NCI-H2171 (cell line): Measurements from ENCODE around the gene CDK11A.

Source experiments
- DNase-seq: peaks from one replicate; lab custom pipeline; 2025; lab: John Stamatoyannopoulos, UW

CDK11A gene

DNA sequence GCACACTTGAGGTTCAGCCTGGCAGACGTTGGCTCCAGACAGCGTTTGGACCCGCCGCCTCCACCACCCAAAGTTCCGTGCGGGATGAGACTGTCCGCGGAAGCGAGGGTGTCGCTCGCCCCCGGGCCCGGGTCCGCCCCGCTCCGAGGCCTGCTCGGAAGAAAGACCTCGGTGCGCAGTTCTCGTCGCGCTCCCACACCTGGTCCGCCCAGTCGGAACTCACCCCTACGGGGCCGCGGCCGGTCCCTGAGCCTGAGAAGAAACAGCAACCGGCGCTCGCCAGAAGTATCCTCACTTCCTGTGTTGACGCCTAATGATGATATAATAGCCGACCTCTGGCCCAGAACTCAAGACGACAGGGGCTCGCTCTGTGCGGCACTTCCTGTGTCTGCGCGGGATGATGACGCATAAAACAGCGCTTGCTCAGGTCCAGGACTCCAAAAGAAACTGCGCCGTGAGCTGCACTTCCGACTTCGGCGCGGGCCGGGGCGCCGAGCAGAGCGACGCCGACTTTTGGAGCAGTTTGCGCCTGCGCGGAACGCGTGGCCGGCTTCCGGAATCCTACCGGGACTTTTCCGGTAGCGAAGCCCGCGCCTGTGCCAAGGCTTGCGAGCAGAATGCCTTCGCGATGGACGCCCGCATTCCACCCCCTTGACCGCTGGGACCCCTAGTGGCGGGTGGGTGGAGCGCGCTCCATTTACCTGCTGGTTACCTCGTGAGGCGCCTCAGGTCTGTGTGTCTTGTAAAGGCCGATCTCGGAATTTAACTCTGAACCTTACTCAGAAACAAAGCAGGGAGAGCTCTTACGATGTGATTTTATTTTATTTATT is at the start of gene CDK11A:
Gene CDK11A (minus strand): TSS at position 323 of the 830 bp plus-strand sequence. CDS start 1,539 bp downstream, outside the sequence.
- peak; percentile 98 for DNase-seq

DNA sequence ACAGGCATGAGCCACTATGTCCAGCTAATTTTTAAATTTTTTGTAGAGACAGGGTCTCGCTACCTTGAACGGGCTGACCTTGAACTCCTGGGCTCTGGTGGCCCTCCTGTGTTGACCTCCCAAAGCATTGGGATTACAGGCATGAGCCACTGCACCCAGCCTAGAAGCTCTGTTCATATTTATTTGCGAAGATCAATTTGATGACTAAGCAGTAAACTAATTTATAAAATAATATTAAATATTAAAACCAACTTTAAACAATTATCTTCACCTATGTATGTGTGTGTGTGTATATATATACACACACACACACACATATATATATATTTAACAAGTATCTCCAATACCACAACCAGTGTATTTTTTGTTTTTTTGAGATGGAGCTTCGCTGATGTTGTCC is 49.7 kb upstream of the CDK11A start:
- no peak for DNase-seq

DNA sequence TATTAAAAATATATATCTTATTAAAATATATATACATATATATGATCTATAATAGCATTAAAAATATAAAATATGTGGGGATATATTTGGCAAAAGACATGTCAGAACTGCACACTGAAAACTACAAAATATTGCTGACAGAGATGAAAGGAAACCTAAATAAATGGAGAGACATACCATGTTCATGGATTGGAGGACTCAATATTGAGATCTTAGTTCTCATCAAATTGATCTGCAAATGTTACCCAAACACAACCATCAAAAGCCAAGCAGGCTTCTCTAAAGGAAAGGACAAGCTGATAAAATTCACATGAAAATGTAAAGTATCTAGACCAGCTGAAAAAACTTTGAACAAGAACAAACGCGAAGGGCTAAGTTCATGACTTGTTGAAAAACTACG is 46.9 kb upstream of the CDK11A start:
- DNase-seq = no peak

DNA sequence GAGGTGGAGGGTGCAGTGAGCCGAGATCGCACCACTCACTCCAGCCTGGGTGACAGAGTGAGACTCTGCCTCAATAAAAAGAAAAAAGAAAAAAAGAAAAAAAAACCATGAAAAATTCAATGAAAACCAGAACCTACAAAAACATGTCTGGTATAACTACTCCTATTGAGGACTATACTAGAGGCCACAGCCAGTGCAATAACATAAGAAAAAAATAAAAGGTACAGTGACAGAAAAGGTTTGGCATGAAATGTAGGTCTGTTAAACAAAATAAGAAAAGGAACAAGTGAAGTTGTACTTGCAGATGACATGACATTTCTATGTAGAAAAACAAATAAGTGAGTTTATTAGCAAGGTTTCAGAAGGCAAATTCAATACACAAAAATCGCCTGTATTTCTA is 45.9 kb upstream of the CDK11A start:
- DNase-seq = no peak

DNA sequence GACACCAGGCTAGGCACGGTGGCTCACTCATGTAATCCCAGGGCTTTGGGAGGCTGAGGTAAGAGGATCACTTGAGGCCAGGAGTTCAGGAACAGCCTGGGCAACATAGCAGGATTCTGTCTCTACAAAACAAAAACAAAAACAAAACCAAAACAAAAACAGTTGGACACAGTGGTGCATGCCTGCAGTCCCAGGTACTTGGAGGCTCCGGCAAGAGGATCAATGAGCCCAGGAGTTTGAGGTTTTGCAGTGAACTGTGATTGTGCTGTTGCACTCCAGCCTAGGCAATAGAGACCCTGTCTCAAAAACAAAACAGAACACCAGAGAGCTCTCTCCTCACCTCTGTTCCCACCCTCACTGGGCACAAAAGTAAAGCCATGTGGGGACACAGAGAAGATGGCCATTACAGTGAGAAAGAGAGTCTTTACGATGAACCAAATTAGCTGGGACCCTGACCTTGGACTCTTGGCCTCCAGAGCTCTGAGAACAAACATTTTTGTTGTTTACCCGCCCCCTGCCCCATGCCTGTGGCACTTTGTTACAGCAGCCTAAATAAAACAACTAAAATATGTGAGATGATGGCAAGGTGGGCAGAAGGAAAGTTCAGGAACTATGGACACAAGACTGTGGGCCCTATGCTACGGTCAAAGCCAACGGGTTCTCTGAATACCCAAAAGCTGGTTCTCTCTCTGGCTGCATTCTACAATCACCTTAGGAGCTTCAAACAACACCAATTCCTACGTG is 44.3 kb upstream of the CDK11A start:
- DNase-seq = no peak

DNA sequence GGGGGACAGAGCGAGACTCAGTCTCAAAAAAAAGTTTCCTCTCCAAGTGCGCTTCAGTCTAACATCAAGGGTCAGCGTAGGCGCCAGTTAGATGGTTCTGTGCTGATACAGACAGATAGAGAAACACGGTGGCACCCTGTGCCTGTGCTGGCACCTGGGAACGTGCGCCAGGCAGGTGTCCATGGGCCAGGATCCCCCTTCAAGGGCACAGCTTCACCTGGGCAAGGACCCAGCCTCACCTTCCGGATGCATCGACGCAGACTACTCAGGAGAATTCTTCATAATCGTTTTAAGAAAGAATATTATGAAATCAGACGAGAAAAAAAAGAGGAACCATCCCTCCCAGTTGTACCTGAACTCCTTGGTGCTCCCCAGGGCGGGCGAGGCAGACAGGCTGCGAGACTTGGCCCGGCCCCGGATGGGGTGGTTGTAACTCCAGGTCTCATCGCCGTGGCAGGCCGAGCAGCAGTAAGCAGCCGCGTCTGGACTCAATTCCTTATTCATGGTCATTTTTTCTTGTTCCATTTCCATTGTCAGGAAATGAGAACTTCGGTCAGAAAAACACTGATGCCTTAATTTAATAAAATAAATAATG is 40.8 kb upstream of the CDK11A start:
- DNase-seq = no peak

DNA sequence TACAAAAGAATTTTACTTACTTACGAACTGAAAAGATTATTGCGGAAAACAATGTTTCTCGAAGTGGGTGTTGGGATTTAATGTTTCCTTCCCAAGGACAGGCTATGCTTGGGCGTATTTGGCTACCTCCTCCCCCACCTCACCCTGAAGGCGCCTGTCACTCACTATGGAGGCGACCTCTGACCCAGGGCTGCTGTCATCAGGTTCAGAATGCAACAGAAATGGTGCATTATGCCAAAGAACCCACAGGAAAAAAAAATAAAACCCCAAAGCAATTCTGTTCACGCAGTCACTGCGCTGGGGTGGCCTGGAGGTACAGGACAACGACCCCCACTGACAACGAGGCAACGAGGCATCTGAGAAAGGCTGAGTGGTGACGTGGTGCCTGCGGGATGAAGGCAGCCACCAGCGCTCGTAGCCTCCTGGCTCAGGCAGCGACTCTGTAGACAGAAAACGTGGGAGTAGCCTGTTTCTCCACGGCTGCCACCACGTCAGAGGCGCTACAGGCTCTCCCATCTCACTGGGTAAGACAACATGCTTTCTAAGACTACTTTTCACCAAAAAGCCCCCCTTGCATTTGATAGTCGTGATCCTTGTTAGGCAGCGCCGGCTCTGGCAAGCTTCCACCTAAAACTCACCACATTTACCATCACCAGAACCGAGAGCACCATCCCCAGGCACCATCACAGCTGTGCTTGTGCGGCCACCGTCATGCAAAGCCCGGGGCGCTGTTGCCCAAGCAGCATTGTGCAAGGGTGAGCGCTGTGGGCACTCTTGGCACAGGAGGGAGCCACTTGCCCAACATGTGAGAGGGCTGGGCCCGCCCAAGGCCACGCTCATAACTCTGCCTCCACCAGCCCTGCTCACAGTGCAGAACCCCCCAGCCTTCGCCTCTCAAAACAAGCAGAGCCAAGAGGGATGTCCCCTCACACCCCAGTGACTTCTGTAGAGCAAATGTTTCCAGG is 39.8 kb upstream of the CDK11A start:
- no peak for DNase-seq

DNA sequence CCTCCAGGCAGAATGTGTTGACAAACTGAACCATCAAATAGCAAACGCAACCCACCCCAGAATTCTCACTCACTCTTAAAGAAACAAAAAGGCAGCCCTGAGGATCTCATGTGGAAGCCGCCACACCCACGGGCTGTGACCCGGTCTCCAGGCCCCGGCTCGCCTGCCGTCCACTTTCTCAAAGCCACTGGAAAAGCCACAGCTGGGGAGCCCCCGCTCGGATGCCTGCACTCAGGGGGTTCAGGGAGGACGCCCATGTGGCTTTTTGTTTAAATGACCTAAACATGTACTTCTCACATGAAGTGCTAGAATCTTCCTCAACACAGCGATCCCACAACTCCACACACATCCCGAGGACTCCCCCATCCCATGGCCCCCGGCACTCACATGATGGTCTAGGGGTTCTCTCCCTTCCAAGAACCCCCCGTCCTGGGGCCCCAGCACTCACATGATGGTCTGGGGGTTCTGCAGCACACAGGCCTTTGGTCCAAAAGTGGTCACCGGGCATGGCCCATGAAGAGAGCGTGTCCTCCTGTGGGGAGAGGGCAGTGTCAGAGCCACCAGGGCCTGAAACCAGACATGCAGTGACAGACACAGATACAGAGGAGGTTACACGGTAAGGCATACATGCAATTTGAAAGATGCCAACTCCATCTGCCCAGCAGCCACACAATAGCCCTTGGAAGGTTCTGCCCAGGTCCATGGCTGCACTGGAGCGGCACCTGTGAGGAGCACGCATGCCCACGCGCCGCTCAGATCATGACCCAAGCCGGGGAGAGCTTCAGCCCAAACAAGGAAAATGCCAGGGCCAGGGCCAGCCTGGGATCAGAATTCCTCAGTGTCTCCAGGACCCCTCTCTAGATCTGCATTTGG is 37.6 kb upstream of the CDK11A start:
- DNase-seq = no peak

DNA sequence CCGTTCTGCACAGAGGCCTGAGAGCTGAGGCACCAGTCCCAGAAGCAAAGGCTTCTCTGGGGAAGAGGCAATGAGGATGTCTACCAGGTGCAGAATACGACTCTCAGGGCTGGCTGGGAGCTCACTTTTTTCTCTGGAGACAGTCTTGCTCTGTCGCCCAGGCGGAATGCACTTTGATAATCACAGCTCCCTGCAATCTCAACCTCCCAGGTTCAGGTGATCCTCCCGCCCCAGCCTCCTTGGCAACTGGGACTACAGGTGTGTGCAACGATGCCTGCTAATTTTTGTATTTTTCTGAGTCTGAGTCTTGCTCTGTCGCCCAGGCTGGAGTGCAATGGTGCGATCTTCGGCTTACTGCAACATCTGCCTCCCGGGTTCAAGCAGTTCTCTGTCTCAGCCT is 36.6 kb upstream of the CDK11A start:
- no peak for DNase-seq

DNA sequence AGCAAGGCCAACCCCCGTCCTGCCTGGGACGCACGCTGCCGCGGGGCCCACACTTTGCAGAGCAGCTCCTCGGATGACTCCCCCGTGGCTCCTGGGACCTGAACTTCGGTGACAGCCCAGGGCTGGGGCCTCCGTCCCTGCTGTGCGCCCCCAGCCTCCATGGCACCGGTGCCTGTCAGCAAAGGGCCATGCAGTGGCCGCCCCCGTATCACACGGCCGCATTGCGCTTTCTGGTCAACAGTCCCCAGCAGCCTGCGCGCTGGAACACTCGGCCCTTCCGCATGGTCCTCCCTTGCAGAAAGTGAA is 36.1 kb upstream of the CDK11A start:
- no peak for DNase-seq

DNA sequence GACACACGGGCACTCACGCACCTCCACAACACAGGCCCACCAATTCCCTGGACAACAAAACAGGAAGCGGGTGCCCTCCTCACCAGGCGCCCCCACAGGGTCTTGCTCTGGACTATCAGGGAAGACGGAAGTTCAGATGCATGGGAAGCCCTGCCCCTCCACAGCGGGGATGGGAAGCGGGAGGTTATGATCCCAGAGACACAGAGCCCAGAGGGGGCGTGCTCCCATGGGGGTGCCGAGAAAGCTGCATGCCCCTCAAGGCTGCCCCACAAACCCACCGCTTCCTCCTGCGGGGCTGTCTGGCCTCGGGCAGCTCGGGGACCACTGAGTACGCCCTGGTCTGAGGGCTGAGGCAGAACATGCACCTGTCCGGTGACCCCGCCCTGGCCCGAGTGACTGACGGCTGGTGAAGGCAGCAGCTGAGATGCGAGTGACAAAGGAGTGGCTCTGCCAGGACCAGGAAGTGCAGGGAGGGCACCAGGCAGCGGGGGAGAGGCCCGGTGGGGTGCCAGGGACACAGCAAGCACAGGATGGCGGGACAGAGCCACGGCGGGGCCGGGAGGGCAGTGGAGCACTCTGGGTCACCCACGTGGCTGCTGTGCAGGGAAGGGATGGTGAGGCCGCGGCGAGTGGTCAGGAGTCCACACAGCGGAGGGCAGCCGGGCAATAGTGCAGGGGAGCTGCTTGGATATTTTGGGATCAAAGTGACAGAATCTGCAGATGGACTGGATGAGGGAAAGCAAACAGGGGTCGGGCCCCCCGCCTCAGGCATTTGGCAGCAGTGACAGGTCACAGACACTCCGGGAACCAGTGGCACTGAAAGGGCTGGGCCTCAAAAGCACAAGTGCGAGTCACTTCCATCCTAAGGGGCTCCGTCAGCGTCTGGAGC is 35.5 kb upstream of the CDK11A start:
- no peak for DNase-seq

DNA sequence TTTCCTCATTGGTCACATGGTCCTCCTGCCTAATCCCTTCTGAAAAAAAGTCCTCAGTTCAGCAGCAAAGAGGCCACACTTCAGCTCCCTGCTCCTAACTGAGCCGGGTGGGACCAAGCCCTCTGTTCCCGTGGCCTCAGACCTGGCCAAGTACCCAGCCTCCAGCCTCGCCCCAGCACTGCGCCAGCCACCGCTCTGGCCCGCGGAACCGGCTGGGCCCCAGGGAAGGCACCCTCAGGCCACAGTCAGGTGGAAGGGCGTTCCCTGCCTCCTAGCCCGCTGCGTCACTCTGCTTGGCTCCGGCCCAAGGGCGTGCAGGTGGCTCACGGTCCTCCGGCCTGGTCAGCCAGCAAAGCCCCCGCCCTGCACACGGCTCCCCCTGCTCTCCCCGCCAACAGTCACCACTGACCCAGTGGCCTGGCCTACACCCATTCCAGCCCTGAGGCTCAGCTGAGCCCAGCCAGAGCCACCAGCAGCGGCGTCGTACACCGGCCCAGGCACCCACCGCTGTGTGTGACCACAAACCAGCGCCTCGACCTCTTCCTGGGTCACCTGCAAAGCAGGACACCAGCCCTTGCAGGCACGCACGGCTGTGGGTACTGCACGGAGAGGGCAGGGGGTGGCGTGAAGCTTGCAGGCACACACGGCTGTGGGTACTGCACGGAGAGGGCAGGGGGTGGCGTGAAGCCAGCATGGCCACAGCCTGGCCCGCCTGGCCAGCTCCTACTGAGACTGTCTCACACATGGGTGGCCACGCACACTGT is 34.7 kb upstream of the CDK11A start:
- no peak for DNase-seq

DNA sequence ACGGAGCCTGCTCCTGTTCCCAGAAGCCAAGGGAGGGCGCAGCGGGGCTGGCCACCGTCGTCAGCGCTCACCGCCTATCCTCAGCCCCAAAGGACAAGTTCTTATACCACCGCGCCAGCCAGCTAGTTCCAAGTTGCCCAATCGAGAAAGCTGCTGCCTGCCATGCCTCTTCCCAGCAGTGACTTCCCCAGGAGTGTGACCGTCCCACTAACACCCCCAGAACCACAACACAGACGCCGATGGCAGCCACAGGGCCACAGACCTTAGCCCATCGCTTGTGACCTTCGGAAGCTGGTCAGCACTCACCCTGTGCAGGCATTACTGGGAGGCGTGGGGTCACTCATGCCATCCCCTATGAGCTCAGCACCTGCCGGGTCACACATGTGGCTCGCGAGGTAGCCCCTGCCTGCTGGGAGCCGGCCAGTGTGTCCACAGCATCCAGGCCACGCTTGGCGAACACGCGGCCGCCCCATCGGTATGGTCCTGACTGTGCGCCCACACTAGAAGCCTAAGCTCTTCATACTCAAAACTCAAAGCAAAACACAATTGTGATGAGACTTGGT is 34.0 kb upstream of the CDK11A start:
- DNase-seq = no peak

DNA sequence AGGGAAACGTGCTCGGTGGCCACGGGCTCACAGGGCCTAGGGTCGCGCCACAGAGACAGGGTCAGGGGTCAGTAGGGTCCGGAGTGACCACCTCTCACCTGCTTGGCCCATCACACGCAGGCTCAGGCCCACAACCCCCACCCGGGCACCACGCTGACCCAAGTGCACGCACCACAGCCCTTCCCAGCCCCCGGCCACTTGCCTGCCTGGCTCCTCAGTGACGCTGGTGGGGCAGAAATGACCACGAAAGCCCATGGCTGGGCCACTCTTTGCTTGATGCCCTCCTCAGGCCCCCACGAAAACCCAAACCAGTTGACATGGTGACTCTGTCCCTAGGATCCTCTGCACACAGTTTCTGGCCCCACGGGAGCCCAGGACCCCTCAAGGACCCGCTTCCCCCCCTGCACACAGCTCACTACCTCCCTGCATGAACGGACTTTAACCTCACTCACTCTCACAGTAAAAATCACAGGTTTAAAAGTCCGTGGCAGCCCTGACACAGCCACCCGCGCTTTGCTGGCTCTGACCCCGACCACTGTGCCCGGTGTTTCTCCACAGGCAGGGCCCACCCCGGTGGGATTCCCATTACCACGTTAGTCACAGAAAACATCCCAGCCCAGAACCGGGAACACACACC is 33.4 kb upstream of the CDK11A start:
- no peak for DNase-seq

DNA sequence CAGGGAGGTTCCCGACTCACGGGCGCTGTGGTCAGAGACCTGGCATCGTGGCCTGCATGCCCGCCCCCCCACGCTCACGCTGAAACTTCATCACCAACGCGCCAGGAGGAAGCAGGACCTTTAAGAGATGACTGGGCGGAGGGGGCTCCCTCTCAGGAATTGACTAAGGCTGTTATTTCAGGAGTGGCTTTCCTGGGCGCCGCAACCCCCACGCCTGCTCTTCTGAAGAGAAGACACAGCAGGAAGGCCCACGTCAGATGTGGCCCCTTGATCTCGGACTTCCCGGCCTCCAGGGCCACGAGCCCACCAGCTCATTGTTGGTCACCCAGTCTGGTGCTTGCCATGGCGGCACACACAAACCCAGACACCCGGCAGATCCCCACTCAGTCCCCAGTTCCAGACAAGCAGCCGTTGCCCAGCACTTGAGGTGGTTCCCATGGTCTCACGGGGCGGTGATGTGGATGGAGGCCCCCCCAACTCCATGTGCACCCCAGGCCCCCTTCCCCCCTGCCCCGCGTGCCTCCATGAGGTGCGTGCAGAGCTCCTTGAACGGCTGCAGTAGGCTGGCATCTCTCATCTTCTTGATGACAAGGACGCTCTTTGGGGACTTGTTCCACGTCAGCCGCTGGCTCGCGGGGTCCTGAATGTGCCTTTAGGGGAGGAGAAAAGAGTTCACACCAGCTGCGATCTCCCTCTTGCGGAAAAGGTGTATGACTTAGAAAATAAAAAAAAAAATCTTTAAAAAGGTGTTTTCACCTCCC is 32.7 kb upstream of the CDK11A start:
- DNase-seq = no peak

DNA sequence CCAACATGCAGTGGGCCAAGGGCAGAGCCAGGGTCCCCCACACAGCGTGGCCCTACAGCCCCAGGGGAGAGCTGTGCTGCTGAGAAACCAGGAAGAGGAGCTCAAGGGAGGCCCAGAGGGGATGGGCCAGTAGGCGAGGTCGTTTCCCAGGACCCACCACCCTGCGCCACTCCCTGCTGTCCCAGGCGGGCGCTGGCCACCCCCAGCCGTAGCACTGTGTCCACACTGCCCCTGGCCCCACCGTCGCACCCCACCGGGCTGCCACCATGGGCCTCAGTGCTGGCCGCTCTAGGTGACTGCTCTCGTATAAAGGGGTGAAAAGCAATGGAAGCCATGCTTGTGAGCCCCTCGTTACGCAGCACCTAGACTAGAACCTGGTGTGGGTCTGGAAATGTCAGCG is 31.7 kb upstream of the CDK11A start:
- no peak for DNase-seq

DNA sequence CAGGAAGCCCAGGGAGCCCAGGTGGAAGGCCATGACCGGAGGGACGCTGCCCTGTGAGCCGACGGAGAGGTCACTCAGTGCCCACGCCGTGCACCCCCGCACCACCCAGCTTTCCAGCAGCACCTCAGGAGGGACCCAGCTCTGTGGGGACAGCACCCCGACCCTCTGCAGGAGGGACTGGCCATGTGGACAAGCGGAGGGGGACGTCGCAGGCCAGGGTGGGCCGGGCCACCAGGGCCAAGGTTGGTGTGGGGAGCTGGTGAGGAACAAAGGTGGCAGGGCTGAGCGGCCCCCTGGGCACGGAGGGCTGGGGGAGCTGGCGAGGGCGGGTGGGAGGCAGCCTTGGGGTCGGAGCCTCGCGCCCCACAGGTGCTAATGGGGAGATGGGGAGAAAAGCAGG is 31.3 kb upstream of the CDK11A start:
- DNase-seq = no peak
